Hair follicular keratinocyte (primary cell): ENCODE measurements around the gene GABRR2. TPM values are rescaled to one million over a fixed set of nuclear protein-coding genes. Genes with fewer than 3 reads are reported as not detected.

Experiments
- total RNA-seq: library from RNA; depleted of rRNA; stranded (reverse); fragments of >200 nt; gene quantifications from 2 replicates; pipeline ENCODE4 v1.2.3, GENCODE V29; 2015

Gene GABRR2
- not detected in 2 replicates for total RNA-seq

GRCh38 chr6:89315249-89315885, at the start of gene GABRR2:
GABRR2 (minus strand) TSS chr6:89315299; CDS start chr6:89315165, 134 bp downstream.

GRCh38 chr6:89352278-89353117, 37.4 kb upstream of the GABRR2 start, which contains the start of gene UBE2J1:
UBE2J1 (minus strand) TSS chr6:89352722; CDS start chr6:89352569, 153 bp downstream.

GRCh38 chr6:89217299-89217910, 97.7 kb downstream of the GABRR2 start, which contains the start of gene GABRR1:
GABRR1 (minus strand) TSS chr6:89217358; CDS start chr6:89217322, 36 bp downstream.

Other genes starting within 250 kb of the GABRR2 start
- 25.0 and 54.0 TPM in 2 replicates for gene PNRC1, start 234.5 kb downstream of the GABRR2 start, total RNA-seq
- gene SRSF12, start 197.2 kb downstream of the GABRR2 start, total RNA-seq: 0.19 and 1.1 TPM in 2 replicates
- gene PM20D2, start 169.2 kb downstream of the GABRR2 start, total RNA-seq: 6.5 and 12.0 TPM in 2 replicates
- not detected in 2 replicates for gene GABRR1, start 97.9 kb downstream of the GABRR2 start, total RNA-seq
- 21.8 and 29.5 TPM in 2 replicates for gene UBE2J1, start 37.4 kb upstream of the GABRR2 start, total RNA-seq
- gene RRAGD, start 97.0 kb upstream of the GABRR2 start, total RNA-seq: 0.04 and 1.2 TPM in 2 replicates
- 4.7 and 6.1 TPM in 2 replicates for gene ANKRD6, start 117.9 kb upstream of the GABRR2 start, total RNA-seq